HCT116 (cell line): ENCODE results near the gene ZNF592.

ENCODE experiments used
- CBX3 ChIP-seq: IDR thresholded peaks from 2 replicates; pipeline ENCODE4 v1.6.1; 2012; ENCODE audit warnings: low read depth
- CEBPB ChIP-seq: IDR thresholded peaks from 2 replicates; pipeline ENCODE4 v1.6.1; 2012; ENCODE audit warnings: low read depth
- CTCF ChIP-seq, 3 experiments: fragments of 200-600 bp in 1 of 3; sonication (generic) in 1 of 3; IDR thresholded peaks in 2 of 3; conservative IDR thresholded peaks in 1 of 3; 2 replicates each; pipeline ENCODE4 v1.5.1; 2012 to 2017; ENCODE audit warnings: low read depth in 2 of 3, low read length in 2 of 3, antibody characterized with exemption in 1 of 3, borderline replicate concordance in 1 of 3, control low read depth in 1 of 3, mild to moderate bottlenecking in 1 of 3, mixed read lengths in 1 of 3, mixed run types in 1 of 3, moderate library complexity in 1 of 3; ENCODE audit not compliant: insufficient read depth in 1 of 3
- EGR1 ChIP-seq: IDR thresholded peaks from 2 replicates; pipeline ENCODE4 v1.6.1; 2012; ENCODE audit warnings: low read depth
- ELF1 ChIP-seq: IDR thresholded peaks from 2 replicates; pipeline ENCODE4 v1.6.1; 2012; ENCODE audit warnings: low read depth, borderline replicate concordance
- EZH2 ChIP-seq: fragments of 200-600 bp; sonication (generic); IDR thresholded peaks from 2 replicates; pipeline ENCODE4 v1.6.1; 2017; ENCODE audit warnings: antibody characterized with exemption, mixed run types
- POLR2A ChIP-seq: IDR thresholded peaks from 2 replicates; pipeline ENCODE4 v1.7.0; 2011; ENCODE audit warnings: borderline replicate concordance; ENCODE audit not compliant: insufficient read depth, insufficient read length; ENCODE audit errors: extremely low read depth
- POLR2AphosphoS5 ChIP-seq: IDR thresholded peaks from 2 replicates; pipeline ENCODE4 v1.6.1; 2011; ENCODE audit warnings: mild to moderate bottlenecking, low read depth, low read length, moderate library complexity
- RAD21 ChIP-seq: IDR thresholded peaks from 2 replicates; pipeline ENCODE4 v1.6.1; 2012; ENCODE audit warnings: low read depth, mild to moderate bottlenecking
- SP1 ChIP-seq: IDR thresholded peaks from 2 replicates; pipeline ENCODE4 v1.6.1; 2012; ENCODE audit warnings: low read depth

GRCh38 chr15:84761607-84762131 is 13.3 kb downstream of the ZNF592 start:
- TF ChIP-seq CEBPB (no peak), CTCF (IDR thresholded peaks at IDR 0.05 in 2 of 3, conservative IDR thresholded peaks at IDR 0.05 in 1 of 3; ENCODE audit: borderline replicate concordance in 1 of 3, insufficient read depth in 1 of 3, low read depth in 2 of 3, low read length in 2 of 3) (no peak), EZH2 (no peak), RAD21 (no peak), SP1 (no peak), POLR2AphosphoS5 (no peak), EGR1 (no peak), ELF1 (no peak), POLR2A (no peak), CBX3 (no peak)
